Activated naive CD4-positive, alpha-beta T cell treated with anti-CD3 and anti-CD28 coated beads, Interleukin-2, amount 50 U/mL, for 72 hours (primary cell): ENCODE data around the gene WNT7B. TPM values are rescaled to one million over a fixed set of nuclear protein-coding genes. Genes with fewer than 3 reads are reported as not detected.

Source experiments
- ATAC-seq, 2 donors: fragments of 150-1000 bp; cut with Tn5 transposase; 2 replicates each; pipeline ENCODE4 v1.10.0; 2021; ENCODE audit warnings: mild to moderate bottlenecking in 2 of 2, moderate library complexity in 2 of 2
- DNase-seq, 2 donors: peaks; one replicate each; pipeline ENCODE4 v3.0.0; 2021 to 2022; ENCODE audit warnings: low spot score in 2 of 2
- H3K27ac Mint-ChIP-seq, 2 donors: one replicate each; pipeline ENCODE4 v1.8.0; 2022; ENCODE audit warnings: mild to moderate bottlenecking in 2 of 2, mixed read lengths in 2 of 2
- H3K36me3 Mint-ChIP-seq, 2 donors: one replicate each; pipeline ENCODE4 v1.8.0; 2022; ENCODE audit warnings: mixed read lengths in 2 of 2
- H3K9me3 Mint-ChIP-seq, 2 donors: one replicate each; pipeline ENCODE4 v1.8.0; 2022; ENCODE audit warnings: mixed read lengths in 2 of 2
- total RNA-seq, 2 donors: library from RNA; stranded (reverse); gene quantifications; one replicate each; pipeline ENCODE4 v1.2.3, GENCODE V29; 2022

The WNT7B gene
- total RNA-seq, 2 donors from 2014 or later: 0.05 TPM; not detected in 1

DNA sequence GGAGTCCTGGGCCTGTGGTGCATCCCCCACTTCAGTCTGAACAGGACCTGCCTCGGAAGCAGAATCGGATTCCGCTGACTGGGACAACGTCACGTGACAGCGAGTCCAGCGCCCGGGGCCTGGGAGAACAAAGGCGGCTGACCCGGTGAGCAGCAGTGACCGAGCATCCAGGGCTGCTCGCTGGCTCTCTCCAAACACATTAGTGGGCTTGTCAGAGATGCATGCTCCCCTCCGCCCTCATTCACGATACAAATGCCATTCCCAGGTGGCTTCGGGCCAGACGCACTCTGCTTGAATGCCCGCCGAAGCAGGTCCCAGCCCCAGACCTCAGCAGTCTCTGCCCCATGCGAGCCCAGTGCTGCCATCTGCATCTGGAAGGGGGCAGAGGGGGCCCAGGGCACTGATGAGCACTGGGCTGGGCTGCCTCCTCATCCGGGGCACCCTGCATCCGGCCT lies 91.0 kb downstream of the WNT7B start:
- no peaks in the 10 kb centered on the region for H3K9me3 Mint-ChIP-seq
- H3K36me3 Mint-ChIP-seq: no peaks in the 10 kb centered on the region
- no peak overlapping the region for H3K27ac Mint-ChIP-seq
- no peak for ATAC-seq
- peak in 1 of 2 donors; percentile 52 for DNase-seq

DNA sequence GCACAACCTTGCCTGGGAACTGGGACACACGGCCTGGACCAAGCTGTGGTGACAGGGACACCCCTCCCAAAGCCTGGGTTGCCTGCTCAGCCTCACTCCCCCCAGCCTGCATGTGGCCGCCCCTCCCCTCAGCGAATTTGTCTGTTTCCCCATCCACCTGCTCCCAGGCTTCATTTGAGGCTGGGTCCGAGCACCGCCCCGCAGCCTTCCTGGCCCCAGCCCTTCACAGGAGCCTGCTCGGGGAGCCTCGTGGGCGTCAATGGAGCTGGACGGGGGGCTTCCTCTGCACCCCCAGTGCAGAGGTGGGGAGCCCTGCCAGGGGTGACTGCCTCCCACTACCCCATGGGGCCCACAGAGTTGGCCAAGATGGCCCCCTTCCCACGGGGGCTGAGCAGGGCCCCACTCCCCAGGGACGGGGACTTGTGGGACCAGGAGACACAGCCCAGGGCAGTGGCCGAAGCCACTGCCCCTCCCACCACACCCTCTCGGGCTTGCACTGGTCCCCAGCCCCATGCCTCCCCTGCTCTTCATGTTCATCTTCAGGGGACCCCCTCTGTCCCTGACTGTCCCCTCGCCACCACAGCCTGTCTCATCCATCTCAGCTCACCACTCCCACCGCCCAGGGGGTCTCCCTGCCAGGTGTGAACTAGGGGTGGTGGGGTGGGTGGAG lies 91.7 kb downstream of the WNT7B start:
- no peak for ATAC-seq
- Mint-ChIP-seq H3K36me3 (no peaks in the 10 kb centered on the region), H3K9me3 (no peaks in the 10 kb centered on the region), H3K27ac (no peak overlapping the region)
- DNase-seq: peak in 1 of 2 donors; percentile 33

DNA sequence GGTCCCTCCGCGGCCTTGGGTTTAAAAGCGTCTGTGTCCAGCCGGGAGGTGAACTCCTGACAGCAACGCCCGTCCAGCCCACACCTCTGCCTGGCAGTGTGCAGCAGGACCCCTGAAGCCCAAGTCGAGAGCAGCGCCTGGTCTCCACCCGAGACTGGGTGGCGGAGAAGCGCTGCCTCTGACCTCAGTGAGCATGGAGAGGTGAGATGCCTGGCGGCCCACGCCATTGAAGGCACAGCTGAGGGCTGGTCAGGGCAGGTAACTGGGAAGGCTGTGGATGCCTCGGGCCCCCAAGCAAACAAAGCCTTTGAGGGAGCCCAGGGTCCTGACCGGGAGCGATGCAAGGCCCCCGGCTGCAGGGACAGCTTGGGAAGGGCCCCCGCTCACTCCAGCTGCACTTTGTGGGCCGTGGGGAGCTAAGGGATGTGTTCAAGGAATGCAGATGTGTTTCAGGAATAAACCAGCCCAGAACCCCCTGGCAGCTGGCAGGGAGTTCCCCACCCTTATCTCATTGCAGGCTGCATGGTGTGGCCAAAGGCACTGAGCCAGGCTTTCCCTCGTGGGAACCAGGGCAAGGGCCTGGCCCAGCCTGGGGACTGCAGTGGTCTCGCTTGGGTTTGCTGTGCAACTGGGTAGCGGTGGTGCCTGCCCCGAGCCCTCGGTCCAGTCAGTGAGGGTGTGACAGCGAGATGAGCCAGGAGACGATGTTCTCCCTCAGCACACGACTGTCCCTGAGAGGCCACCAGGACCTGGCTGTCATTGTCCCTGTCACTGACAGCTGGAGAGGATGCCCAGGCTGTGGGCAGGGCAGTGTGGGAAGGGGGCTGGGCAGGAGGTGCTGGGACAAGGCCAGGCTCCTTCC lies 92.5 kb downstream of the WNT7B start:
- no peaks in the 10 kb centered on the region for H3K36me3 Mint-ChIP-seq
- H3K27ac Mint-ChIP-seq: no peak overlapping the region
- no peak for ATAC-seq
- no peaks in the 10 kb centered on the region for H3K9me3 Mint-ChIP-seq
- DNase-seq: peak in 1 of 2 donors; percentile 46

DNA sequence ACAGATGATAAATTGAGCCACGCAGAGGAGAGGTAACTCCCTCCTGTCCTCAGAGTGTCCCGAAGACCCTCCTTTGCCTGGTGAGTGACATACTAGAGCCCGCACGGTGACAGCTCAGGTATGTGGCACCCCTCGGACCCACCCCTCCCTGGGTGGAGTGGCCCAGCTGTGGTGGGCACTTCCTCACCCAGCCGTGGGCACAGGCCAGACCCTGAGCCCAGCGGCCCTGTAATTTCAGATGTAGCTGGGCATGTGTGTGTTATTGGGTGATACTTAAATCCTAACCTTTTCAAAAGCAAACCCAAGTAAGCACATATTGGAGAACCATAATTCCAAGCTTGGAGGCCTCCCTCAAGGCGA lies 93.2 kb downstream of the WNT7B start:
- no peak for ATAC-seq
- Mint-ChIP-seq H3K9me3 (no peaks in the 10 kb centered on the region), H3K36me3 (no peaks in the 10 kb centered on the region), H3K27ac (no peak overlapping the region)
- peak in 1 of 2 donors; percentile 41 for DNase-seq

- H3K36me3 Mint-ChIP-seq: no peaks in the 10 kb centered on the region
- H3K27ac Mint-ChIP-seq: no peak overlapping the region
- ATAC-seq: no peak
- no peaks in the 10 kb centered on the region for H3K9me3 Mint-ChIP-seq
- DNase-seq: peak in 1 of 2 donors; percentile 46
Observed at GRCh38 chr22:45882881-45883810, 93.8 kb downstream of the WNT7B start.

GRCh38 chr22:45881524-45881875 lies 95.5 kb downstream of the WNT7B start:
- peak in 1 of 2 donors; percentile 39 for DNase-seq
- Mint-ChIP-seq H3K9me3 (no peaks in the 10 kb centered on the region), H3K36me3 (no peaks in the 10 kb centered on the region), H3K27ac (no peak overlapping the region)
- no peak for ATAC-seq

- H3K9me3 Mint-ChIP-seq: no peaks in the 10 kb centered on the region
- no peaks in the 10 kb centered on the region for H3K36me3 Mint-ChIP-seq
- ATAC-seq (no peak), DNase-seq (peak in 1 of 2 donors; percentile 45)
- H3K27ac Mint-ChIP-seq: no peak overlapping the region
Observed at GRCh38 chr22:45880716-45881523, 96.0 kb downstream of the WNT7B start.

GRCh38 chr22:45880091-45880715 lies 96.8 kb downstream of the WNT7B start:
- Mint-ChIP-seq H3K36me3 (no peaks in the 10 kb centered on the region), H3K9me3 (no peaks in the 10 kb centered on the region), H3K27ac (no peak overlapping the region)
- DNase-seq: no peak
- no peak for ATAC-seq

GRCh38 chr22:45879552-45879949 lies 97.4 kb downstream of the WNT7B start:
- ATAC-seq (no peak), DNase-seq (no peak)
- Mint-ChIP-seq H3K9me3 (no peaks in the 10 kb centered on the region), H3K36me3 (no peaks in the 10 kb centered on the region), H3K27ac (no peak overlapping the region)

- Mint-ChIP-seq H3K27ac (no peak overlapping the region), H3K9me3 (no peaks in the 10 kb centered on the region), H3K36me3 (no peaks in the 10 kb centered on the region)
- ATAC-seq (no peak), DNase-seq (peak in 1 of 2 donors; percentile 42)
Observed at GRCh38 chr22:45878901-45879551, 97.9 kb downstream of the WNT7B start.

DNA sequence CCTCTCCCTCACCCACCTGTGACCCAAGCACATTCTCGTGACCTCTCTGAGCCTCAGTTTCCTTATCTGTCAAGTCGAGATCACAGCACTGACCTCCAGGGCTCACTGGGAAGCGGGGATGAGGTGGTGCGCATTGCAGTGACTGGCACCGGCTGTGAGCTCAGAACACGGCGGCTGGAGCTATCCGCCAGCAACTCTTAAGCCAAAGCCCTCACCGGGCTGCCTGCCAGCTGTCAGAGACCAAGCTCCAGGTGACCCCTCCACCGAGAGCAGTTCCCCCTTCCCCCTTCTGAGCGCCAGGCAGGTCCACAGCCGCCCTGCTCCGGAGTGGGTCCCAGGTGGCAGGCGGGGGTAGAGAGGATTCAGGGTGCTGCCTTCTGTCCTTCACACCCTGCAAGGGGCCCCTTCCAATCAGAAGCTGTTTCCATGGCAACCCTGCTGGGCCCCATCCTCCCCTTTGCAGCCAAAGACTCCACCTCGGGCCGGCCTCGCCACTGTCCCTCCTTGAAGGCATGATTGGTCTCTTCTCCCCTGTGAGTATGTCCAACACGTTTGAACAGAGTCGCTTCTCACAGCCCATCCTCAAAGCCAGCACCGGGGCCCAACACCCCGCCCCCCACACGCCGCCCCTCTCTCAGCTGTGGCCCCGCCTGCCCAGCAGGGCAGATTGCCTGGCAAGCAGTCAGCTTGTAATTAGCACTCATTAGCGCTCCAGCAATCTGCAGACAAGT lies 98.7 kb downstream of the WNT7B start:
- no peaks in the 10 kb centered on the region for H3K36me3 Mint-ChIP-seq
- ATAC-seq (no peak), DNase-seq (no peak)
- no peak overlapping the region for H3K27ac Mint-ChIP-seq
- peaks cover 0 to under 1% of the 10 kb centered on the region in 2 donors for H3K9me3 Mint-ChIP-seq

DNA sequence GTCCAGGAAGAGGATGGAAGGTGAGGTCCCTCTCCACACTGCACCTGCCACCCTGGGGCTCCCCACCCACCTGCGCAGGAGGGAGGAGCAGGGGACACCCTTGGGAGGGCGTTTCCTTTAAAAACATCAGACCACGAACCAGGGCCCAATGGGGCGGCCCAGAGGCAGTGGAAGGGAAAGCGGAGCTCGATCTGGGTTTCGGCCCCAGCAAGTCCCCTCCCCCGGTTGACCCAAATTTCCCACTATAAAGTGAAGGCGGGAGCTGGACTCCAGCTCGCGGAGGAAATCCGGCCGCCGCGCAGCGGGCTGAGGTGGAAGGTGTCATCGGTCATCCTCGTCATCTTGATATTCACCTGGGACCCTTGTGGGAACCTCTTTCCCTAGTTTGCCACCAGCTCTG lies 99.3 kb downstream of the WNT7B start:
- Mint-ChIP-seq H3K27ac (no peak overlapping the region), H3K9me3 (peaks cover 5 to 6% of the 10 kb centered on the region in 2 donors), H3K36me3 (peaks cover 3 to 5% of the 10 kb centered on the region in 2 donors)
- DNase-seq (peak in 1 of 2 donors; percentile 40), ATAC-seq (no peak)

DNA sequence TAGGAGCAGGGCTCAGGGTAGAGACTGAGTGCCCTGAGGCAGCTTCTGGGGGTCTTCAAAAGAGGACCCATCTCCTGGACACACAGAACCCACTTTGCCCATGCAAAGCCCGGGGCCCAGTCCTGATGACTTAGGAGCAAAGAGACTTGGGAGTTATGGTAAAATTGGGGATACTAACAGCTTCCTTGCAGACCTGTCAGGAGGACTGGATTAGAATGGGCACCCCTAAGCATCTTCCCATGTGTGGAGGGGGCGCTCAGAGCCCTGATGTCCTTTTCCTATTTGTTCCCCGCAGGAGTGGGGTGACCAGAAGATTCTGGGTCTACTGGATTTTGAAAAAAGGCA lies 100.0 kb downstream of the WNT7B start:
- Mint-ChIP-seq H3K36me3 (peaks cover 6 to 7% of the 10 kb centered on the region in 2 donors), H3K9me3 (peaks cover 6 to 9% of the 10 kb centered on the region in 2 donors), H3K27ac (no peak overlapping the region)
- ATAC-seq (no peak), DNase-seq (no peak)

GRCh38 chr22:45876136-45877035 lies 100.6 kb downstream of the WNT7B start:
- no peak for DNase-seq
- ATAC-seq: no peak
- peaks cover 6 to 7% of the 10 kb centered on the region in 2 donors for H3K36me3 Mint-ChIP-seq
- H3K27ac Mint-ChIP-seq: no peak overlapping the region
- peaks cover 6 to 9% of the 10 kb centered on the region in 2 donors for H3K9me3 Mint-ChIP-seq
